SKM-1 treated with dmso at 0.1 percent for 144 hours (cell line): ENCODE results near the gene CGB8.
"Not testable (repeated sequence)": the region's sequence is repeated elsewhere in the genome, so short reads cannot be mapped to it uniquely, and the experiment has no call there.

Experiments
- DNase-seq: peaks from one replicate; lab custom pipeline; 2025; ENCODE audit not compliant: unreplicated experiment; lab: John Stamatoyannopoulos, UW

Gene CGB8

GRCh38 chr19:49065905-49066512, 17.1 kb upstream of the CGB8 start:
- no peak for DNase-seq

GRCh38 chr19:49064768-49065611, 16.1 kb upstream of the CGB8 start, which contains the start of gene NTF4:
Gene NTF4 (minus strand): TSS chr19:49064818. CDS start chr19:49061997, 2,821 bp downstream.
- DNase-seq, result no peak

GRCh38 chr19:49064029-49064629, 15.2 kb upstream of the CGB8 start:
- DNase-seq, result no peak

- no peak for DNase-seq
These were observed 12.5 kb upstream of the CGB8 start for GRCh38 chr19:49061445-49061844.

- no peak for DNase-seq
These were observed 12.1 kb upstream of the CGB8 start for GRCh38 chr19:49061000-49061399.

GRCh38 chr19:49059053-49059452, 10.1 kb upstream of the CGB8 start:
- DNase-seq, result no peak

- no peak for DNase-seq
These were observed 9.7 kb upstream of the CGB8 start for GRCh38 chr19:49058562-49058961.

- DNase-seq, result no peak
These were observed 8.8 kb upstream of the CGB8 start, which contains the start of gene CGB7 for GRCh38 chr19:49057636-49058234. Gene CGB7 (minus strand): TSS chr19:49057749. CDS start chr19:49055375, 2,374 bp downstream.

- not testable (repeated sequence) for DNase-seq
These were observed 8.1 kb upstream of the CGB8 start for GRCh38 chr19:49056902-49057596.

- no peak for DNase-seq
These were observed 7.4 kb upstream of the CGB8 start for GRCh38 chr19:49056101-49056901.

GRCh38 chr19:49050376-49051033, 1.6 kb upstream of the CGB8 start:
- DNase-seq, result not testable (repeated sequence)

GRCh38 chr19:49049834-49050233, 923 bp upstream of the CGB8 start:
- DNase-seq, result not testable (repeated sequence)

- not testable (repeated sequence) for DNase-seq
These were observed 5.4 kb downstream of the CGB8 start, which contains the start of gene CGB5 for GRCh38 chr19:49043548-49043947. Gene CGB5 (plus strand): TSS chr19:49043848. CDS start chr19:49044210, 362 bp downstream.

- DNase-seq, result not testable (repeated sequence)
These were observed 6.2 kb downstream of the CGB8 start for GRCh38 chr19:49042666-49043065.

- no peak for DNase-seq
These were observed 6.7 kb downstream of the CGB8 start for GRCh38 chr19:49042177-49042576.

- DNase-seq, result not testable (repeated sequence)
These were observed 9.2 kb downstream of the CGB8 start for GRCh38 chr19:49039736-49040135.

- not testable (repeated sequence) for DNase-seq
These were observed 10.2 kb downstream of the CGB8 start for GRCh38 chr19:49038557-49039276.

GRCh38 chr19:49038111-49038510, 10.8 kb downstream of the CGB8 start:
- DNase-seq, result not testable (repeated sequence)

GRCh38 chr19:49036815-49037214, 12.1 kb downstream of the CGB8 start, which contains the start of gene CGB1:
Gene CGB1 (minus strand): TSS chr19:49036895. CDS start chr19:49036711, 184 bp downstream.
- not testable (repeated sequence) for DNase-seq
